ENCODE measurements around the gene MT1F. TPM values are rescaled to one million over a fixed set of nuclear protein-coding genes. Genes with fewer than 3 reads are reported as not detected.

MT1F gene
- total RNA-seq, 1 experiment from 2014 or later: 7.3 TPM

GRCh38 chr16:56625943-56626654, 31.7 kb upstream of the MT1F start (continued):
- TF ChIP-seq, protein P1, sequence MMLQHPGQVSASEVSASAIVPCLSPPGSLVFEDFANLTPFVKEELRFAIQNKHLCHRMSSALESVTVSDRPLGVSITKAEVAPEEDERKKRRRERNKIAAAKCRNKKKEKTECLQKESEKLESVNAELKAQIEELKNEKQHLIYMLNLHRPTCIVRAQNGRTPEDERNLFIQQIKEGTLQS (IDR thresholded peaks at IDR 0.05): no peak
- TF ChIP-seq ELF1 (IDR thresholded peaks at IDR 0.05; ENCODE audit: borderline replicate concordance, low read depth) (no peak), POLR2A (IDR thresholded peaks at IDR 0.05; ENCODE audit: borderline replicate concordance, extremely low read depth, insufficient read depth, insufficient read length) (no peak), POLR2AphosphoS5 (IDR thresholded peaks at IDR 0.05; ENCODE audit: low read depth, low read length) (no peak), JUND (IDR thresholded peaks at IDR 0.05) (peak; percentile 24; the same call in 1 of the 2 replicates)

DNA sequence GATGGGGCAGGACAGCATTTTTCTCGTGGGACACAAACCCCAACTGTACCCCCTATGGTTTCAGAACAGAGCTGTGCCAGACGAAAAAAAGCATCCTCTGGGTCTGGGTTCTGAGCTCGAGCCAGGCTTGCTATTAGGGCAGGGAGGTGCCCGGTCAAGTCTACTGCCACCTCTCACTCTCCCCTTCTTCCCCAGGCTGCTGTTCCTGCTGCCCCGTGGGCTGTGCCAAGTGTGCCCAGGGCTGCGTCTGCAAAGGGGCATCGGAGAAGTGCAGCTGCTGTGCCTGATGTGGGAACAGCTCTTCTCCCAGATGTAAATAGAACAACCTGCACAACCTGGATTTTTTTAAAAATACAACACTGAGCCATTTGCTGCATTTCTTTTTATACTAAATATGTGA, 31.1 kb upstream of the MT1F start:
- intact Hi-C loops (cut with micrococcal nuclease): loop anchor here (2.0 to 5.0 kb wide), 2 partner anchors 50 to 56 kb away; partner anchors contain the start of gene MT1X
- H3K9ac ChIP-seq (ENCODE audit: low read length): peak overlapping the region; percentile 87
- RAD21 ChIA-PET (ENCODE audit: low non-redundant PET in 1 of 2, low total read pairs in 2 of 2, uncharacterized antibody in 2 of 2, unreplicated experiment in 2 of 2): interaction anchor here (0.6 to 2.7 kb wide), 4 partner anchors 20 to 75 kb away, joined by 3 to 7 read pairs (median 3); no protein-coding TSS in a partner anchor
- H3K9me3 ChIP-seq (ENCODE audit: control insufficient read depth in 1 of 2, insufficient read depth in 1 of 2, low read depth in 1 of 2, low read length in 2 of 2): no peaks in the 10 kb centered on the region
- no peaks in the 10 kb centered on the region for H3K9me2 ChIP-seq (ENCODE audit: insufficient read depth)
- peak overlapping the region; percentile 97 for H3K27ac ChIP-seq (ENCODE audit: low read depth, low read length)
- 0 out of 2 replicates have a peak, but pooled peaks have one; percentile 6 for ATAC-seq
- H3K4me3 ChIP-seq (replicated peaks in 1 of 2; ENCODE audit: low read depth in 1 of 2, low read length in 2 of 2): peak overlapping the region; percentile 66 to 72
- H3K79me2 ChIP-seq (ENCODE audit: insufficient read depth, low read length): peaks cover 12% of the 10 kb centered on the region
- H3K4me2 ChIP-seq (ENCODE audit: low read length): peak overlapping the region; percentile 88
- H3K4me1 ChIP-seq (ENCODE audit: control insufficient read depth in 1 of 2, insufficient read depth in 2 of 2, low read length in 2 of 2): peaks cover 12 to 52% of the 10 kb centered on the region in 2 experiments
- no peak for TF ChIP-seq RAD21 (IDR thresholded peaks at IDR 0.05; ENCODE audit: low read depth)
- no peak for TF ChIP-seq SRF (IDR thresholded peaks at IDR 0.05; ENCODE audit: low read depth)
- no peaks in the 10 kb centered on the region for H3K36me3 ChIP-seq (ENCODE audit: control insufficient read depth in 1 of 2, insufficient read depth in 2 of 2, low read length in 2 of 2)
- CTCF ChIA-PET: interaction anchor here (1.0 to 2.8 kb wide), 3 partner anchors 17 to 75 kb away, joined by 3 to 7 read pairs (median 4); partner anchors contain the start of gene MT2A
- H2AFZ ChIP-seq (ENCODE audit: low read depth, low read length, poor library complexity, severe bottlenecking): no peak overlapping the region
- H3K27me3 ChIP-seq (ENCODE audit: insufficient read depth, low read length): no peaks in the 10 kb centered on the region
- no peaks in the 10 kb centered on the region for H4K20me1 ChIP-seq (ENCODE audit: insufficient read depth)
- BruUV-seq (replicated peaks): no TSS peak
- POLR2A ChIA-PET: interaction anchor here (0.8 to 9.4 kb wide), 11 partner anchors 10 to 75 kb away, joined by 3 to 344 read pairs (median 8); partner anchors contain the start of genes MT1F and MT2A
- no peak for DNase-seq (ENCODE audit: low read depth, low spot score)

Data from HCT116 (cell line).